Heart left ventricle (tissue), 16 donors: ENCODE data around the gene CMC1. TPM values are rescaled to one million over a fixed set of nuclear protein-coding genes. Genes with fewer than 3 reads are reported as not detected.

Source experiments
- ATAC-seq, 4 donors: fragments of 200-7000 bp; cut with Tn5 transposase; one replicate each; pipeline ENCODE4 v1.9.1; 2020 to 2022; ENCODE audit warnings: moderate library complexity in 4 of 4, mild to moderate bottlenecking in 3 of 4, moderate number of reproducible peaks in 1 of 4
- DNase-seq, 5 donors: peaks; one replicate each; pipeline ENCODE4 v3.0.0-alpha.2; 2020
- H3K27ac ChIP-seq, 12 donors: fragments of 200-600 bp; sonication (generic) in 4 of 12; one replicate each; pipeline versions ENCODE4 v1.5.0 to v1.8.0; 2016 to 2022; ENCODE audit warnings: mild to moderate bottlenecking in 2 of 12
- H3K27me3 ChIP-seq, 9 donors: fragments of 200-600 bp; sonication (generic) in 2 of 9; one replicate each; pipeline versions ENCODE4 v1.5.1 to v1.8.0; 2016 to 2022; ENCODE audit warnings: mild to moderate bottlenecking in 3 of 9
- H3K36me3 ChIP-seq, 9 donors: fragments of 200-600 bp; sonication (generic) in 2 of 9; one replicate each; pipeline versions ENCODE4 v1.5.0 to v1.8.0; 2018 to 2022; ENCODE audit warnings: mild to moderate bottlenecking in 2 of 9
- H3K4me1 ChIP-seq, 12 donors: fragments of 200-600 bp; sonication (generic) in 4 of 12; one replicate each; pipeline versions ENCODE4 v1.5.0 to v1.8.0; 2016 to 2022; ENCODE audit warnings: mild to moderate bottlenecking in 3 of 12
- H3K4me3 ChIP-seq, 12 donors: fragments of 200-600 bp; sonication (generic) in 4 of 12; one replicate each; pipeline versions ENCODE4 v1.5.0 to v1.8.0; 2017 to 2022; ENCODE audit warnings: mild to moderate bottlenecking in 9 of 12, moderate library complexity in 4 of 12
- H3K9me3 ChIP-seq, 12 donors: fragments of 200-600 bp; sonication (generic) in 4 of 12; one replicate each; pipeline versions ENCODE4 v1.5.0 to v1.8.0; 2016 to 2022; ENCODE audit warnings: mild to moderate bottlenecking in 1 of 12
- POLR2A ChIP-seq, 2 donors: fragments of 450-650 bp; IDR thresholded peaks; one replicate each; pipeline ENCODE4 v1.6.1; 2017; ENCODE audit warnings: antibody characterized with exemption in 2 of 2, mild to moderate bottlenecking in 2 of 2, moderate library complexity in 2 of 2
- WGBS, 4 donors: extraction: QIAGEN DNeasy Blood & Tissue Kit in 2 of 4; methylation state at CpG; one replicate each; pipeline versions ENCODE4 v1.1.5 to v1.1.7; 2013 to 2018; 5-methylcytosine and 5-hydroxymethylcytosine counted together
- intact Hi-C, 10 donors: fragments of 100-400 bp; cut with DNase I; formaldehyde crosslinking; loops; one replicate each; pipeline versions ENCODE4 v1.11.1 to v1.14.2; 2022
- polyA plus RNA-seq, 2 donors: library from polyadenylated mRNA; stranded (reverse); fragments of 200-250 nt; gene quantifications; one replicate each; pipeline ENCODE4 v1.2.3, GENCODE V29; 2013
- total RNA-seq, 9 donors: library from RNA; depleted of rRNA in 2 of 9; stranded (reverse); fragments of >200 nt in 2 of 9; fragmentation: NEBNext Ultra II Directional in 3 of 9; extraction: Animal tissue kit (Norgen Biotek cat#: 25700) in 3 of 9; gene quantifications; one replicate each; pipeline versions ENCODE4 v1.1.0 to v1.2.4, GENCODE V29; 2016 to 2023
- TF ChIP-seq, protein P1 (sequence below), 12 donors: fragments of 200-600 bp; sonication (generic) in 4 of 12; IDR thresholded peaks; one replicate each; pipeline versions ENCODE4 v1.5.0 to v1.8.0; 2018 to 2022; ENCODE audit warnings: antibody characterized with exemption in 12 of 12, mild to moderate bottlenecking in 5 of 12
- donor health status: ischemic (EF 13 %, LVEDD 7.1; RV severe dilation, severe dysfunction).
- donor health status: healthy with polysubstance abuse.
- donor health status: DM: no; HTN: yes; CAD: no.
- donor health status: DM: no; HTN: no; CAD: no.
- donor health status: ischemic (EF 25% LVEDD 6.9; RV normal size, moderate dysfunction).
- donor health status: ischemic (EF 25% LVEDD 5.7; RV mildly dilated, moderate dysfunction).
- donor health status: healthy.
- donor health status: DM: yes; HTN: yes; CAD: no.
- donor health status: ischemic (EF 35%, LVEDD 5.7; RV mildly dilated, moderate dysfunction).
- donor health status: nonischemic (EF 11% LVEDD 7.7; RV severe dilation, severe dysfunction).
- donor health status: DM: yes; HTN: yes; CAD: no.
- donor health status: PGD.
- donor health status: ischemic (EF 29% LVEDD 5.4; RV normal size, mild dysfunction).
- donor health status: nonischemic (EF 23%, LVEDD 6.1; RV moderate dilation, normal function).

The CMC1 gene
- total and polyA plus RNA-seq, 11 donors = 14.9 to 106 (median 27.6) TPM

DNA sequence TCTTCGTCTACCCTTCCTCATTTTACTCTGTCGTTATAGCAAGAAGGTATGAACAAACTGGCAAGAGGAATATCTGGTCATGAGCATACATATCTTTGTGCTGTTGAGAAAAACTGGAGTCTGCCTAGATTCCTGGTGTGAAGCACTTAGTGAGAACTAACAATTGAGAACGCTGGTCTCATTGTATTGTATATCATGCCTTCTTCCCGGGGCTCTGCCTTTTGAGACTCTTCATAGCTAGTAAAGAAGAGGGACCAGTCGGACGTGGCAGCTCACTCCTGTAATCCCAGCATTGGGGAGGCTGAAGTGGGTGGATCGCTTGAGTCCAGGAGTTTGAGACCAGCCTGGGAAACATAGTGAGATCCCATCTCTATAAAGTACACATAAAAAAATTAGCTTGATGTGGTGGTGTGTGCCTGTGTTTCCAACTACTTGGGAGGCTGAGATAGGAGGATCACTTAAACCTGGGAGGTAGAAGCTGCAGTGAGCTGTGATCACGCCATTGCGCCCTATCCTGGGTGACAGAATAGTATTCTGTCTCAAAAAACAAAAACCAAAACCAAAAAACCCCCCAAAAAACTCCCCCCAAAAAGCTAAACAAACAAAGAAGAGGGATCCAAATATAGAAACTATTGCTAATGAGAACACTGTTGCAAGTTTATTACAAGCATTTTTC lies 11.8 kb downstream of the CMC1 start:
- Histone ChIP-seq H3K4me1 (peaks cover 0 to 29% (median 0%) of the 10 kb centered on the region in 12 donors), H3K27ac (no peak overlapping the region), H3K27me3 (no peaks in the 10 kb centered on the region), H3K36me3 (no peaks in the 10 kb centered on the region), H3K4me3 (no peak overlapping the region), H3K9me3 (no peaks in the 10 kb centered on the region)
- intact Hi-C loops = no loop called here
- 90 to 95% (median 91%) methylated on average over 9 of the region's 9 CpGs for WGBS, 4 donors
- no peak for DNase-seq
- TF ChIP-seq POLR2A (IDR thresholded peaks at IDR 0.05) = no peak
- TF ChIP-seq, protein P1, sequence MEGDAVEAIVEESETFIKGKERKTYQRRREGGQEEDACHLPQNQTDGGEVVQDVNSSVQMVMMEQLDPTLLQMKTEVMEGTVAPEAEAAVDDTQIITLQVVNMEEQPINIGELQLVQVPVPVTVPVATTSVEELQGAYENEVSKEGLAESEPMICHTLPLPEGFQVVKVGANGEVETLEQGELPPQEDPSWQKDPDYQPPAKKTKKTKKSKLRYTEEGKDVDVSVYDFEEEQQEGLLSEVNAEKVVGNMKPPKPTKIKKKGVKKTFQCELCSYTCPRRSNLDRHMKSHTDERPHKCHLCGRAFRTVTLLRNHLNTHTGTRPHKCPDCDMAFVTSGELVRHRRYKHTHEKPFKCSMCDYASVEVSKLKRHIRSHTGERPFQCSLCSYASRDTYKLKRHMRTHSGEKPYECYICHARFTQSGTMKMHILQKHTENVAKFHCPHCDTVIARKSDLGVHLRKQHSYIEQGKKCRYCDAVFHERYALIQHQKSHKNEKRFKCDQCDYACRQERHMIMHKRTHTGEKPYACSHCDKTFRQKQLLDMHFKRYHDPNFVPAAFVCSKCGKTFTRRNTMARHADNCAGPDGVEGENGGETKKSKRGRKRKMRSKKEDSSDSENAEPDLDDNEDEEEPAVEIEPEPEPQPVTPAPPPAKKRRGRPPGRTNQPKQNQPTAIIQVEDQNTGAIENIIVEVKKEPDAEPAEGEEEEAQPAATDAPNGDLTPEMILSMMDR (IDR thresholded peaks at IDR 0.05) = no peak
- no peak for ATAC-seq

DNA sequence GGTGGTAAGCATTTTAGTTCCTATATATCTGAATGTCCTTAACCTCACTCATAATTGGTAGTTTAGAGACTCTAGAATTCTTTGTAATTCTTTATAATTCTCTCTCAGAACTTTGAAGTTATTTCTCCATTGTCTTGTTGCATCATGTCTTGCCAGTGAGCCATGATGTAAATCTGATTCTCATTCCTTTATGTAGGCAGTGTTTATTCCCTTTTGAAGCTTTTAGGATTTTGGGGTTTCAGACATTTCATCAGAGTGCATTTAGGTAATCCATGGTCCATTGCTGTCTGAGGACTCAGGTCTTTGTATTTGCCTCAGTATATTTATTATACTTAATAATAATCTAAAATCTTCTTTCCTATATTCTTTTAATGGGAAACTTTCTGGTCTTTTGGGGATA lies 20.6 kb downstream of the CMC1 start:
- no peak for DNase-seq
- intact Hi-C loops = no loop called here
- Histone ChIP-seq H3K36me3 (peaks cover 0 to 35% (median 16%) of the 10 kb centered on the region in 9 donors), H3K4me1 (peaks cover 0 to 3% (median 0%) of the 10 kb centered on the region in 12 donors), H3K4me3 (no peak overlapping the region), H3K9me3 (no peaks in the 10 kb centered on the region), H3K27me3 (no peaks in the 10 kb centered on the region), H3K27ac (no peak overlapping the region)
- TF ChIP-seq POLR2A (IDR thresholded peaks at IDR 0.05) = no peak
- TF ChIP-seq, protein P1 (IDR thresholded peaks at IDR 0.05) = no peak
- ATAC-seq = no peak

DNA sequence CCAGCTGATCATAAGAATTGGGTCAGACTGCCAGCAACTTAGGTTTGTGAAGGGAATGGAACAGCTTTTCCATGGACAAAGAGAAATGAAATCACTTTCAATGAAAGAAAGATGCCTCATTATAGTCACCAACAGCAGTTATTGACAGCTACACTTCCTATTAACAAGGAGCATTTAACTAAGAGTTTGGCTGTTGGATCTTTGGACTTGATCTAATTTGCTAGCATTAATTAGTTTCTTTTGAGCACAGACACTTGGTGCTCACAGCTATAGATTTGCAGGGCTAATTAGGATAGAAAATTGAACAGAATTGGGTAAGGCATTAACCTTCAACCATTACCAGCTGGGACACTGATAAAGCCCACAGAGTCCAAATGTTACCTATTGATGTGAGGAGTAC lies 24.2 kb downstream of the CMC1 start:
- Histone ChIP-seq H3K4me3 (no peak overlapping the region), H3K27me3 (no peaks in the 10 kb centered on the region), H3K27ac (no peak overlapping the region), H3K36me3 (peaks cover 0 to 45% (median 23%) of the 10 kb centered on the region in 9 donors), H3K4me1 (peaks cover 0 to 7% (median 0%) of the 10 kb centered on the region in 12 donors), H3K9me3 (peaks cover 0 to 8% (median 0%) of the 10 kb centered on the region in 12 donors)
- TF ChIP-seq, protein P1 (IDR thresholded peaks at IDR 0.05) = no peak
- no peak for TF ChIP-seq POLR2A (IDR thresholded peaks at IDR 0.05)
- intact Hi-C loops = no loop called here
- no peak for DNase-seq
- ATAC-seq = no peak

DNA sequence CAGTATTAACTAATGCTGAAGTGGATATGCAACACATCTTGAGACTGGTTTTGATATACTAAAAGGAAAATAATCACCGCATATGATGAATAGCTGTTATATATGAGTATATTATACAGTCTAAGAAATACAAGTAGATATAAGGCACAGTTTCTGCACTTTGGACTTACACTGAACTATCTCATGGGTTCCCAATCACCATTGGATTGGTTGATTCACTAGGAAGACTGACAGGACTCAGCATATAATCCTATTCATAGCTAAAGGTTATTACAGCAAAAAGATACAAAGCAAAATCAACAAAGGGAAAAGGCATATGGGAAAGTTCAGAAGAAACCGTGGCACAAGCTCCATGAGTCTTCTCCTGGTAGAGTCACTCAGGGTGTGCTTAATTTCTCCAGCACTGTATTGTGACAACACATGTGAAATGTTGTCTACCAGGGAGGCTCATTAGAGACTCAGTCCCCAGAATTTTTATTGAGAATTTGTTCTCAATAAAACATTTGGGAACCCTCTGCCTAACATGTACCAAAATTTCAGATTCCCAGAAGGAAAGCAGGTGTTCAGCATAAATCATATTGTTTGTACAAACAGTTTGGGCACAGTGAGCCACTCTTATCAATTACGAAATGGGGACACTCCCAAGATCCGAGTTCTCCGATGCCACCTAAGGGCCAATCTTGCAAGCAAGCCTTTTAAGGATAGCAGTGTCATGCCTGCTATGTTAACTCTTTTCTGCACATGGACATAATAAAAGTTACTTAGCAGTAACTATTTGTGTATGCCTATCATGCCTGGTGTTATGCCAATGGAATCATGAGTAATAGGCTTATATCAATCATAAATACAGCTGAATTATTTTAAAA lies 26.8 kb downstream of the CMC1 start:
- no peak for TF ChIP-seq POLR2A (IDR thresholded peaks at IDR 0.05)
- TF ChIP-seq, protein P1 (IDR thresholded peaks at IDR 0.05) = peak in 1 of 12 donors; percentile 13
- Histone ChIP-seq H3K9me3 (peaks cover 0 to 23% (median 7%) of the 10 kb centered on the region in 12 donors), H3K4me3 (no peak overlapping the region), H3K36me3 (peaks cover 0 to 52% (median 33%) of the 10 kb centered on the region in 9 donors), H3K27me3 (no peaks in the 10 kb centered on the region), H3K4me1 (peaks cover 0 to 7% (median 0%) of the 10 kb centered on the region in 12 donors), H3K27ac (peak overlapping the region in 2 of 12 donors; percentile 5 to 7)
- no peak for DNase-seq
- peak in 2 of 4 donors; percentile 46 to 59 for ATAC-seq
- intact Hi-C loops = no loop called here
- WGBS, 4 donors = 45 to 64% (median 56%) methylated on average over 5 of the region's 5 CpGs
